Activated CD8-positive, alpha-beta T cell treated with anti-CD3 and anti-CD28 coated beads for 36 hours (primary cell): ENCODE results near the gene LLGL2. TPM values are rescaled to one million over a fixed set of nuclear protein-coding genes. Genes with fewer than 3 reads are reported as not detected.
A peak's percentile ranks its signal among the peaks of the same experiment; 100 is the strongest.

Experiments
- ATAC-seq: fragments of 200-7000 bp; cut with Tn5 transposase; one replicate; pipeline ENCODE4 v1.10.0; 2021; ENCODE audit warnings: mild to moderate bottlenecking, moderate library complexity
- CTCF ChIA-PET: fragments of 350-600 bp; sonication (Branson Sonifier 250); formaldehyde crosslinking; loops from one replicate; lab custom pipeline; 2021; ENCODE audit warnings: antibody characterized with exemption; lab: Charles Lee
- POLR2A ChIA-PET: fragments of 350-600 bp; sonication (Branson Sonifier 250); formaldehyde crosslinking; loops from one replicate; lab custom pipeline; 2021; ENCODE audit warnings: antibody characterized with exemption; lab: Charles Lee
- DNase-seq: peaks from one replicate; pipeline ENCODE4 v3.0.0-alpha.2; 2020
- H3K27ac Mint-ChIP-seq: one replicate; pipeline ENCODE4 v1.8.0; 2021; ENCODE audit warnings: mild to moderate bottlenecking, mixed read lengths
- H3K27me3 Mint-ChIP-seq: one replicate; pipeline ENCODE4 v1.8.0; 2021; ENCODE audit warnings: mixed read lengths
- H3K36me3 Mint-ChIP-seq: one replicate; pipeline ENCODE4 v1.8.0; 2021; ENCODE audit warnings: low read depth, mixed read lengths
- H3K4me1 Mint-ChIP-seq: one replicate; pipeline ENCODE4 v1.8.0; 2021; ENCODE audit warnings: low read depth, mixed read lengths
- H3K4me3 Mint-ChIP-seq: one replicate; pipeline ENCODE4 v1.8.0; 2021; ENCODE audit warnings: mild to moderate bottlenecking, moderate library complexity, mixed read lengths
- H3K9me3 Mint-ChIP-seq: one replicate; pipeline ENCODE4 v1.8.0; 2021; ENCODE audit warnings: mixed read lengths
- intact Hi-C: fragments of 100-400 bp; cut with micrococcal nuclease; formaldehyde crosslinking; loops from one replicate; pipeline ENCODE4 v1.10.0; 2022
- total RNA-seq, 2 experiments: library from RNA; stranded (reverse); gene quantifications; one replicate each; pipeline ENCODE4 v1.2.3, GENCODE V29; 2021
- TF ChIP-seq, protein P1 (sequence below): fragments of 200-600 bp; IDR thresholded peaks from one replicate; pipeline ENCODE4 v1.8.0; 2022; ENCODE audit warnings: antibody characterized with exemption, mild to moderate bottlenecking

LLGL2 gene
- total RNA-seq, 2 experiments from 2014 or later, result 7.2 to 7.4 TPM

DNA sequence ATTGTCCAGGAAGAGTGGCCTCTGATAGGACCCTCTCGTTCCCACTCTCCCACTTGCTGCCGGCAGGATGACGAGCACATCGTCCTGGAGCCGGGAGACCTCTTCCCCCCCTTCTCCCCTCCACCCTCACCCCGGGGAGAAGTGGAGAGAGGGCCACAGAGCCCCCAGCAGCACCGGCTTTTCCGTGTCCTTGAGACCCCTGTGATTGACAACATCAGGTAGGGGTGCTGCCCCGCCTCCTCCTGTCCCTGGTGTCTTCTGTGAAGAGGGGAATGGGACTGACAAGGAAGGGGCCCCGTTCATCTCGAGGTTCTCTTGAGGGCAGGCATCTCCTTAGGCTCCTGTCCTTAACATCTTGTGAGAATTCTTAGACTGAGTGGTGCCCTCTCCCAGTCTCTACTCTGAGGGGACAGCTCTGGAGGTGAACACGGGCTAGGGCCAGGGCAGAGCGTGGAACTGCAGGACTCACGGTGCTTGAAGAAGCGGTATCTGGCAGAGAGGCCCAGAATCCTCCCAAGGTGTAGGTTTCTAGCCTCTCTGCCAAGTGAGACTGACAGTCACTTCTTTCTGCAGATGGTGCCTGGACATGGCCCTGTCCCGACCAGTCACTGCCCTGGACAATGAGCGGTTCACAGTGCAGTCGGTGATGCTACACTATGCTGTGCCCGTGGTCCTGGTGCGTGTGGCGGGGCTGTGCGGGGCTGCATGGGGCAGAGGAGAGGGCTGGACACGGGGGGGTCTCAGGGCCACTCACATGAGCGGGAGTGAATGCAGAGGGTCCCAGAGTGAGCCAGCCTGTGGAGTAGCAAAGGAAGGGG is 36.6 kb upstream of the LLGL2 start:
- CTCF ChIA-PET, result interaction anchor here (1.0 to 1.2 kb wide), 2 partner anchors 14 to 145 kb away, joined by 3 to 4 read pairs; partner anchors contain the start of gene SMIM5
- ATAC-seq, result no peak
- POLR2A ChIA-PET, result interaction anchor here (0.8 to 1.1 kb wide), 2 partner anchors 9 to 112 kb away, joined by 3 to 4 read pairs; no protein-coding TSS in a partner anchor

DNA sequence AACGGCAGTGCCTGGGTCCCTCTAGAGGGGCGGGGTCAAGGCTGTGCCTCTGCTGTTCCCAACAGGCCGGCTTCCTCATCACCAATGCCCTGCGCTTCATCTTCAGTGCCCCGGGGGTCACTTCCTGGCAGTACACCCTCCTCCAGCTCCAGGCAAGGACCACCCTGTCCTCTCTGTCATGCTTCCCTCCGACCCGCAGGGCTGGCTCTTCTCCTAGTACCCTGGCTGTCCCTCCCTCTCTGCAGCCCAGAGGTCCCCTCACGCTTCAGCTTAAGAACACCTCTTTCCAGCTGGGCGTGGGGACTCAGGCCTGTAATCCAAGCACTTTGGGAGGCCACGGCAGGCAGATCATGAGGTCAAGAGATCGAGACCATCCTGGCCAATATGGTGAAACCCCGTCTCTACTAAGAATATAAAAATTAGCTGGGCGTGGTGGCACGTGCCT is 36.0 kb upstream of the LLGL2 start:
- peaks cover 17% of the 10 kb centered on the region for H3K4me1 Mint-ChIP-seq
- ATAC-seq (no peak), DNase-seq (no peak)
- intact Hi-C loops, result no loop called here
- H3K36me3 Mint-ChIP-seq, result peaks cover 2% of the 10 kb centered on the region
- ChIA-PET CTCF (interaction anchor here (1.2 kb wide), 1 partner anchor 144 kb away, joined by 4 read pairs; the partner anchor contains the start of gene SMIM5), POLR2A (interaction anchor here (0.6 kb wide), 1 partner anchor 259 kb away, joined by 3 read pairs; no protein-coding TSS in a partner anchor)
- no peak overlapping the region for H3K4me3 Mint-ChIP-seq
- no peak overlapping the region for H3K27ac Mint-ChIP-seq
- H3K9me3 Mint-ChIP-seq, result no peaks in the 10 kb centered on the region
- TF ChIP-seq, protein P1, sequence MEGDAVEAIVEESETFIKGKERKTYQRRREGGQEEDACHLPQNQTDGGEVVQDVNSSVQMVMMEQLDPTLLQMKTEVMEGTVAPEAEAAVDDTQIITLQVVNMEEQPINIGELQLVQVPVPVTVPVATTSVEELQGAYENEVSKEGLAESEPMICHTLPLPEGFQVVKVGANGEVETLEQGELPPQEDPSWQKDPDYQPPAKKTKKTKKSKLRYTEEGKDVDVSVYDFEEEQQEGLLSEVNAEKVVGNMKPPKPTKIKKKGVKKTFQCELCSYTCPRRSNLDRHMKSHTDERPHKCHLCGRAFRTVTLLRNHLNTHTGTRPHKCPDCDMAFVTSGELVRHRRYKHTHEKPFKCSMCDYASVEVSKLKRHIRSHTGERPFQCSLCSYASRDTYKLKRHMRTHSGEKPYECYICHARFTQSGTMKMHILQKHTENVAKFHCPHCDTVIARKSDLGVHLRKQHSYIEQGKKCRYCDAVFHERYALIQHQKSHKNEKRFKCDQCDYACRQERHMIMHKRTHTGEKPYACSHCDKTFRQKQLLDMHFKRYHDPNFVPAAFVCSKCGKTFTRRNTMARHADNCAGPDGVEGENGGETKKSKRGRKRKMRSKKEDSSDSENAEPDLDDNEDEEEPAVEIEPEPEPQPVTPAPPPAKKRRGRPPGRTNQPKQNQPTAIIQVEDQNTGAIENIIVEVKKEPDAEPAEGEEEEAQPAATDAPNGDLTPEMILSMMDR, result no peak
- H3K27me3 Mint-ChIP-seq, result no peaks in the 10 kb centered on the region

More for the DNA sequence above, 36.6 kb upstream of the LLGL2 start:
- Mint-ChIP-seq H3K27me3 (no peaks in the 10 kb centered on the region), H3K36me3 (peaks cover 2% of the 10 kb centered on the region), H3K4me1 (peaks cover 17% of the 10 kb centered on the region), H3K27ac (peak overlapping the region; percentile 95), H3K4me3 (no peak overlapping the region), H3K9me3 (no peaks in the 10 kb centered on the region)
- intact Hi-C loops, result no loop called here
- DNase-seq, result no peak
- TF ChIP-seq, protein P1, result no peak

DNA sequence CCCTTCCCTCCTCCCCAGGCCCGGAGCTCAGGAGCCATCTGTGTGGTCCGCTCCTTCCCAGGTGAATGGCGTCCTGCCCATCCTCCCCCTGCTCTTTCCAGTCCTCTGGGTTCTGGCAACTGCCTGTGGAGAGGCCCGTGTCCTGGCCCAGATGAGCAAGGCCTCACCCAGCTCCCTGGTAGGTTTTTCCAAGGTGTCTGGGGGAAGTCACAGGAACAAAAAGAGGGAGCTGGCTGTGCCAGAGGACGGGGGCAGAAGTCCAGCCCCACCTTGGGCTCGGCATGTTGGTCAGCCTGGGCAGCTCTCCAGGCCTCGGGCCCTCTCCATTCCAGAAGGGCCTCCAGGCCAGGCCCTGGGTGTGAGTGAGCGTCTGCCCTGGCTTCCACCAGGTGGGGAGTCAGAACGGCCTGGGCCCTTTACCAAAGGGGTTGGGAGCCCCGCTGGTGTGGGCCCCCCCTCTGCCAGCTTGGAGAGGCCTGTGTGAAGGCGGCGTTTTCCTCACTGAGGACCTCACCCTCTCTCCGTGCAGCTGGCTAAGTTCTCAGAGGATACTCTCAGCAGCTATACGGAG is 35.2 kb upstream of the LLGL2 start:
- Mint-ChIP-seq H3K9me3 (no peaks in the 10 kb centered on the region), H3K4me1 (peaks cover 17% of the 10 kb centered on the region), H3K27ac (no peak overlapping the region), H3K27me3 (no peaks in the 10 kb centered on the region), H3K4me3 (no peak overlapping the region), H3K36me3 (peaks cover 2% of the 10 kb centered on the region)
- intact Hi-C loops, result no loop called here
- TF ChIP-seq, protein P1, result no peak
- ChIA-PET CTCF (interaction anchor here (1.2 kb wide), 1 partner anchor 143 kb away, joined by 4 read pairs; the partner anchor contains the start of gene SMIM5), POLR2A (interaction anchor here (0.6 kb wide), 1 partner anchor 260 kb away, joined by 3 read pairs; no protein-coding TSS in a partner anchor)
- no peak for DNase-seq
- ATAC-seq, result no peak

DNA sequence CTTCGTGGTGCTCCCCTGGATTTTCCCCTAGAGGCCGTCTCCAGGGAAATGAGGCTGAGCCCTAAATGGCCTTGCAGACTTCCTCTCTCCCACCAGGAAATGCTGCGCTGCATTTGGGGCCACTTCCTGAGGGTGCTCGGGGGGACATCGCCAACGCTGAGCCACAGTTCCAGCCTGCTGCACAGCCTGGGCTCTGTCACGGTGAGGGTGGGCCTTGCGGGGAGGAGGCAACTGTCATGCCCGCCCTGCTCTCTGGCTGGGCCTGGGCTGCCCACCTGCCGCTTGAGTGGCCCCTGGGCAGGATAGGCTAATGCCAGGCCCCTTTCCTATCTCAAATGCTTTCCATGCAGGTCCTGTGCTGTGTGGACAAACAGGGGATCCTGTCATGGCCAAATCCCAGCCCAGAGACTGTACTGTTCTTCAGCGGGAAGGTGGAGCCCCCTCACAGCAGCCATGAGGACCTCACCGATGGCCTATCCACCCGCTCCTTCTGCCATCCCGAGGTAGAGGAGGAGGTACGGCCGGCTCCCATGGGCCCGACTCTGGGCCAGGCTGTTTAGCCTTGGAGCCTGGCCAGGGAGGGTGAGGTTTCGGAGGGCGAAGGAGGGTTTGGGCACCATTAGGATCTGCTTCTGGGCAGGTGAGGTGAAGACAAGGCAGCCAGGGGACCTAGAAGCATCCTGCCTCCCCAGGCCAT is 34.4 kb upstream of the LLGL2 start:
- peaks cover 2% of the 10 kb centered on the region for H3K36me3 Mint-ChIP-seq
- intact Hi-C loops, result no loop called here

More for the DNA sequence above, 34.4 kb upstream of the LLGL2 start:
- Mint-ChIP-seq H3K9me3 (no peaks in the 10 kb centered on the region), H3K27ac (no peak overlapping the region), H3K4me3 (no peak overlapping the region), H3K27me3 (no peaks in the 10 kb centered on the region), H3K4me1 (peaks cover 17% of the 10 kb centered on the region)
- TF ChIP-seq, protein P1, result no peak
- ChIA-PET POLR2A (interaction anchor here (1.0 kb wide), 1 partner anchor 9 kb away, joined by 3 read pairs; no protein-coding TSS in a partner anchor), CTCF (no interaction called here)
- DNase-seq (no peak), ATAC-seq (no peak)
